HG03565 (cell line): ENCODE results near the gene DENND2C.

ENCODE experiments used
- ATAC-seq: cut with Tn5 transposase; IDR thresholded peaks from one replicate; pipeline ENCODE4 v1.9.1; 2021; ENCODE audit warnings: mild to moderate bottlenecking, moderate library complexity; ENCODE audit not compliant: unreplicated experiment

Gene DENND2C, protein sequence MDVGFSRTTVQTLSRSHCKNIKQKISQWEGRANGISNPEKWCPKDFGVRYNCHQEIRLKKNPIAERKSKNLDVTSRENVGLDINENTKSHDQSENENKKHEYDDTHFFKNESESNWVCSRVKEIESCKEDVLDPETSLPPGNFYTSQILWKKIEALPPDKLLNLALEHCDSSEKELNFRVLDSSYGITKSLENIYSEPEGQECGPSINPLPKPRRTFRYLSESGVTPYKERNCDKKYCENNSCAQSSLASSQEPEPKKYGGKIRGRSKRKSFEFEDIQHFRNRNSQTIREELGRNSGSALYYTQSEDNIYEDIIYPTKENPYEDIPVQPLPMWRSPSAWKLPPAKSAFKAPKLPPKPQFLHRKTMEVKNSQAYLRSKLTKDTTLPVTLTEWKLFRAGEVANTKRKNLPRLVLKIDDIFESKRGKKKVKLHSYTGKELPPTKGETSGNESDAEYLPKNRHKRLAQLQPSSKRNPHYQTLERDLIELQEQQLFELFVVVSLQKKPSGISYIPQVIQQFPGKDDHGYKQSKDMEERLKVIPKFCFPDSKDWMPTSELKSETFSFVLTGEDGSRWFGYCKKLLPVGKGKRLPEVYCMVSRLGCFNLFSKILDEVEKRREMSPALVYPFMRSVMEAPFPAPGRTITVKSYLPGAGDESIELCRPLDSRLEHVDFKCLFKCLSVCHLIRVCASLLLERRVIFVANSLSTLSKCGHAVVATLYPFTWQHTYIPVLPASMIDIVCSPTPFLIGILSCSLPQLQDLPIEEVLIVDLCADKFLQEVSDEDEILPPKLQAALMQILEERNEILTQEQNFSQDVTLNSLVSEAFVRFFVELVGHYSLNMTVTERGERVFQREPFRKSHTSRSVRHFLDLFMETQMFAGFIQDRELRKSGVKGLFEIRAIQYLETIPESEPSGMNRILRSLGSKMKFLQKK

DNA sequence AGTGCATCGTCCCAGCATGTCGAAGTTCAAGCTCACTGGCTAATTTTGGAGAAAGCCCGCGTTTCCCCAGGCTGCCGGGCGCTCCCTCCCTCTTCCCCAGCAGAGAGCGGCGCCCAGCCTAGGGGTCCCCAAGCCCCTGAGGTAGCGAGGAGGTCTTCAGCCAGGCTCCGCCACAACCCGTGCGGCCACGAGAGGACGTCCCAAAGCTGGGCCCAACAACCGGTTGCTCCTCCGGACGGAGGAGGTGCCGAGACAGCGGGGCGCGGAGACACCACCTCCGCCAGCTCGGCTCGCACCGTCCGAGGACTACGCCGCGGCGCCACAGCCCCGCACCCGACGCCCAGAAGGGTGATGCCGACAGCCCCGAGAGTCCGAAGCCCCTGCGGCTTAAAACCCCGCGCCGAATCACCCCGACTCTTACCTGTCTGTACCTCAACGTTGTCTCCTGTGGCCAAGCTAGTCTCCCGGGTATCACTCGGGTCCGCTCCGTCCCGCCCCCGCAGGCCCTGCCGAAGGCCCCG lies at the start of gene DENND2C:
Gene DENND2C (minus strand): TSS at position 488 of the 521 bp plus-strand sequence. CDS start 44,065 bp downstream, outside the sequence.
- peak; percentile 30 for ATAC-seq

DNA sequence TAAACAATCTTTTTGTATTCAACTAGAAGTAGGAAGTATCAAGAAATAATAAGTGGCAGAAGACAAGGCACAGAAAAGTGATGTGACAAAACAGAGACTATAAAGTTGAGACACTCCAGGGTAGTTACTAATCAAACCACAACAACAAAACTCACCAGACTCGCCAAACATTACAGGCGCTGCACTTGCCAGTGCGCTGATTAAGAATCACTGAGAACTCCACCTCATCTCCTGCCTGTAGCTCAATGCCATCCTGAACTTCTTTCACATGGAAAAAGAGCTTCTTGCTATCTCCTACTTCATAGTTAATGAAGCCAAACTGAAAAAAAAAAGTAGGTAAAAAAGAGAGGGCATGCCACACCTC lies 49.6 kb upstream of the DENND2C start:
- no peak for ATAC-seq

DNA sequence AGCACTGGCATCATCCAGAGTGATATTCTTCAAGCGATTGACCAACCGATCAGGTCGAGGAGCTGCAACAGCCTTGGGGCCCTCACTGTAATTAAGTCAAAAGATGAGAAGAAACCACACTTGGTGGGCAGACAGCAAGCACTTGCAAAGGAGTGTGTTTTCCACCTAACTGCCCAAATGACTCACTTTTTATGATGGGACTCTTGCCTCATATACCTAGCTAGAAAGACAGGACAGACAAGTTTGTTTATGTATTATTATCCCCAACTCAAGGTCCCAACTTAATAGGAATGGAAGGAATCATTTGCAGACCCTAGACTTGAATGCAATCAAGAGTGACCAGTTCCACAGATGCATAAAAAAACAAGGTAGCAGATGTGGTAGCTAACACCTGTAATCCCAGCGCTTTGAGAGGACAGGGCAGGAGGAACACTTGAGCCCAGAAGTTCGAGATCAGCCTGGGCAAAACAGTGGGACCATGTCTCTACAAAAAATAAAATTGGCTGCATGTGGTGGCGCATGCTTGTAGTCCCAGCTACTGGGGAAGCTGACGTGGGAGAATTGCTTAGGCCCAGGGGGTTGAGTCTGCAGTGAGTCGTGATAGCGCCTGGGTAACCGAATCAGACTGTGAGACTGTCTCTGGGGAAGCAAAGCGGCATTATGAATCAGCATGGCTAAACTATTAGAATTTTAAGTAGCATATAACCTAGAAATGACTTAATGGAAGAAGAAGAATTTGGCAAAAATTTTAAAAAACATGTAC lies 49.0 kb upstream of the DENND2C start:
- ATAC-seq: no peak

DNA sequence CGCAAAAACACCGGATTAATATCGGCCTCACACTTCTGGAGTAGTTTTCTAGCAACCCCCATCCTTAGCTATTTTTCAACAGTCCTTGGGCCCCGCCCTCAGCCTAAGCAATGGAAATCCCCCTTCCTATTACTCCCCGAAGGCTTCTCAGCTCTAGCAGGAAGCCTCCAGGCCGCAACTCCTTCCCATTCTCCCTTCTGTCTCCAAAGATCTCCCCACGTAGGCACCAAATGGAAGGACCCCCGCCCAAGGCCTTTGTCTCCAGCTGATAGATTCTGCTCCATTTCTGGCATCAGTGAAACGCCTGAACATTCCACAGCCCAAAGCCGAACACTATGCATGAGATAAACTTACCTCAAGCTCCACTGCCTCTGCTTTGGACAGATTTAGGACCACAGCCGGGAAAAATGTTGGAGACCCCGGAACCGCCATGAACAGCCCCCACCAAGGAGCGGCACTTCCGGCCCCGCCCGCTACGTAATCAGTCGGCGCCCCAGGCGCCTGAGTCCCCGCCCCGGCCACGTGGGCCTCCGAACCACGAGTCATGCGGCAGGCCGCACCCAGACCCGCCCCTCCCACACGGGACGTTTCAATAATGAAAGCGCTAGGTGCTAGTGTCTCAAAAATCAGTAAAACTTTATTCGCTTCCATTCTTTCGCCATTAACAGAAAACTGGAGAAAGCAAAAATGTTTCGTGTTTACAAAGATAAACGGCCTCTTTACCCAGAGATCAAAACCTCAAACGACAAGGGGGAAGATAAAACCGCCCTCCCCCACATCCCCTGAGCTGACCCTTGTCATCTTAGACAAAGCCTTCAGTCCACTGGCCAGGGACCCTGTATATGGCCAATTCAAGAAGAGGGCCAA lies 46.7 kb upstream of the DENND2C start, which contains the start of gene NRAS:
Gene NRAS (minus strand): TSS at position 468 of the 867 bp plus-strand sequence. CDS start 611 bp downstream, outside the sequence.
- ATAC-seq: peak; percentile 87

DNA sequence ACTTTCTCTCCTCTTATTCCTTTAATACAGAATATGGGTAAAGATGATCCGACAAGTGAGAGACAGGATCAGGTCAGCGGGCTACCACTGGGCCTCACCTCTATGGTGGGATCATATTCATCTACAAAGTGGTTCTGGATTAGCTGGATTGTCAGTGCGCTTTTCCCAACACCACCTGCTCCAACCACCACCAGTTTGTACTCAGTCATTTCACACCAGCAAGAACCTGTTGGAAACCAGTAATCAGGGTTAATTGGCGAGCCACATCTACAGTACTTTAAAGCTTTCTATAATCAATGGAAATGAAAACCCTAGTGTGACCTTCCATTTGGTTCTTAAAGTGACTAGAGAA lies 46.1 kb upstream of the DENND2C start:
- ATAC-seq: peak; percentile 1

DNA sequence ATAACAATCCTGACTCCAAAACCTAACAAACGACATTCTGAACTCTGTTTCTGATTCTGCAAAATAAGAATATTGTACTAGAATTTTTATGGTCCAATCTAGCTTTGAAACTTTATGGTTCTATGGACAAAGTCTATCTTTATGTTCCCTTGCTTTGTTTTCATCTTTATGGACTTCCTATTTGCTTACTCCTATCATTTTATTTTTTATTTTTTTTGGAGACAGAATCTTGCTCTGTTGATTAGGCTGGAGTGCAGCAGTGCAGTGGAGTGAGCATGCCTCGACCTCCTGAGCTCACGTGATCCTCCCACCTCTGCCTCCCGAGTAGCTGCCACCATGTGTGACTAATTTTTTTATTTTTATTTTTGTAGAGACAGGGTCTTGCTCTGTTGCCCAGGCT lies 43.1 kb upstream of the DENND2C start:
- ATAC-seq: no peak

DNA sequence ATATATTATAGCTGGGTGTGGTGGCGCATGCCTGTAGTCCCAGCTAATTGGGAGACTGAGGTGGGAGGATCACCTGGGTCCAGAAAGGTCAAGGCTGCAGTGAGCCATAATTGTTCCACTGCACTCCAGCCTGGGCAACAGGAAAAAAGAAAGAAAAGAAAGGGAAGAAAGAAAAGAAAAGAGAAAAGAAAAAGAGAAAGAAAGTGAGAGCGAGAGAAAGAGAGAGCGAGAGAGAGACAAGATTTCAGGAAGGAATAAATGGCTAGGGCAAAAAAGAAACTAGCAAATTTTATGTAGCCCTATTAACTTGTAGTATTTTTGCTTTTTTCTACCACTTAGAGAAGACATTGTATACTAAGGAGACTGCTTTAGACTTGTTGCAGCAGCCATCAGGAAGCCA lies 40.5 kb upstream of the DENND2C start:
- no peak for ATAC-seq

DNA sequence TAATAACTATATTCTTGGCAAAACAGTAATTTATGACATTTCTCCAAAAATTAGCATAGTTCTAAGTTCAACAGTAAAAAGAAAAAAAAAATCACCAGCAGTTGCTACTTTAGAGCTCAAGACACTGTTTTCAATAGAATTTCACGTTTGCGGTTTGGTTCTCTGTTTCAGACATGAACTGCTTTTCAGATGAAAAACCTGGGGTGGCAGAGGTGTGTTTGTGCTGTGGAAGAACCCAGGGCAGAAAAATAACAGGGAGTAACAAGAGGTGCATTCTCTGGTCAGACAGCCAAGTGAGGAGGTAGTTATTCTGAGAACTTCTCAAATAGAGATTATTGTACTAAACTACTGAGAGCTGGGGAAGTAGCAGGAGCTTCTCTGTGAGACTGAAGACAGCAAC lies 37.8 kb upstream of the DENND2C start:
- no peak for ATAC-seq

DNA sequence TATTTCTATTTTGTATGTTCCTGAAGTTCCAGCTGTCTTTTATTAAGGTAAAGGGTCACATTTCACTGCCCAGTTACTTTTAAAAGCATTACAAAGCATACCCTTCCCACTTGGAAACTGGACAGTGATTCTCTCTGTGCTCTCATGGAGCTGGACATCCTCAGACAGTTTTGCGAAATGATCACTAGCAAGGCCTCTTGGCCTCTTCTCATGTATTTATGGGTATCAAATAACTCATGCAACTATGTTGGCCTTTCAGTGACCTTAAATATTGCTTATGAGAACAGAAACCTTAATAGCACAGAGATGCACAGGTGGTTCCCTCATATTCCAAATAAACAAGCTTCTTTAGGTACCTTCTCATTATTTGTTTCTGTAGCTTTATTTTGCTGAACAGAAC lies 33.4 kb upstream of the DENND2C start:
- peak; percentile 42 for ATAC-seq

DNA sequence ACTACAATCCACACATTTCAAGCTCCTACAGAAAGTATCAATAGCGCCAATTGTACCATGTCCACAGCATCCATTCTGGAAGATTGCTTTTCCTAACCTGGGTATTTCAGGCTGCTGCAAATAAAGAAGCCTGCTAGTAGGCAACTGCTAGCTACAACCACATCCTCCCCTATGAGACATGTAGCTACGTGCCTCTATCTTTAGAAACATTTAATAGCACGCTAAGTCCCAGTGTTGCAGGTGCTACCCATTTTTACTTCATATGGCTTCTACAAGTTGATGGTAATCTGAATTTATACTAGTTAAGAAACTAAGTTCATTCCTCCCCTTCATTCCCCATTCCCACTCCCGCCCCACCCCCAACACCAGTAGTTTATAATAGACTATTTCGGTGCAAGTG lies 32.9 kb upstream of the DENND2C start:
- peak; percentile 36 for ATAC-seq

DNA sequence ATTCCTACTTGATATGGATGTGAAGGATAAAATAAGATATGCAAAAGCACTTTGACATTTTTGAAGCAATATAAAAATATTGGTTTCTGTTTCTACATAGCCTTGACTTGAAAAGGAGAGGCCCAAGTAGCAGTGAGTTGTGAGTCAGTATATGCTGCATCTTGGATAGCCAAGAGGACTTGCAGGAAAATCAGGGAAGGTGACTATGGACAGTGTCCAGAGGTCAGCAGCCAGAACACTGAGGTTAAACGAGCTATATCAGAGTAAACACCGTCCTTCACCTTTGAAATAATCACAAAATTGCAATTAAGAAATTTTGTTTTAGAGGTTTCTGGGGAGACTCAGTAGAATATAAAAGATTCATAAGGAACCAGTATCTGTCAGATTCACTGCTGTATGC lies 32.1 kb upstream of the DENND2C start:
- ATAC-seq: no peak

DNA sequence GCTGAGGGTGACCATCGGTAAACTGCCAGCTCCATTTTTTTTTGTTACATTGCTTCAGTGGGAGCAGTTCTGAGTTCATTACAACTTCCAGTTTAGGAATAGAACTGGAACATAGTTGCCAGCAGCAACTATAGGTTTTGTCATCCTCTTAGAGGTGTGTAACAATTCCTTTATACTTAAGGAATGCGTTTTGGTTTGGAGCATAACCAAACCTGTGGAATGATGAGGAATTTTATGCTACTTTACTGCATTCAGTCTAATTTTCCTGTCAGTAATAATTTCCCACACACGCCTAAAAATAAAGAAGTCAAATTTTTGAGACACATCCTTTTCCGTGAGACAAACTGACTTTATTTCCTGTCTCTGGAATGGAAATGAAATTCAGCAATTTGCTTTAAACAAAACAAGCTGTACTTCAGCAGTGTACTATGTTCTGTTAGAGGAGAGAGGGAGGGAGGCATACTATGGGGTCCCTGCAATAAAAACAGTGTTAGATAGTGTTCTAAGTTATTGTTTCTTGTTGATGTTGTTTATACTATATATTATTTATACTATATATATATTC lies 30.3 kb upstream of the DENND2C start:
- no peak for ATAC-seq

DNA sequence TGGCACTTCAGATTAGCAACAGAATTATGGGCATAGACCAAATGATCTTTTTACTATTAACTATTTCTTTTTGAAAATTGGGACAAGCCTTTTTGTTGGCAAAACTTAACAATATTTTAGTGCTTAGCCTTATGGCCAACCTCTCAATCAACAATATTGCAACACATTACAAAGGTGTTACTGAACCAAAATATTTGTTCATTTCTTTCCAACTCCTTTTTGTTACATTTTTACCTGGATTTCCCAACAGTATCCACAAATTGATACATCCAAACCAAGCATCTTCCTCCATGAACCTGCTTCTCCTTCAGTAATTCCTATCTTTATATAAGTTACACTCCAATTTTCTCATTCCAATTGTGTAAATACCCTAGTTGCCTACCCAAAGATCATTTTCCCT lies 27.0 kb upstream of the DENND2C start:
- no peak for ATAC-seq

DNA sequence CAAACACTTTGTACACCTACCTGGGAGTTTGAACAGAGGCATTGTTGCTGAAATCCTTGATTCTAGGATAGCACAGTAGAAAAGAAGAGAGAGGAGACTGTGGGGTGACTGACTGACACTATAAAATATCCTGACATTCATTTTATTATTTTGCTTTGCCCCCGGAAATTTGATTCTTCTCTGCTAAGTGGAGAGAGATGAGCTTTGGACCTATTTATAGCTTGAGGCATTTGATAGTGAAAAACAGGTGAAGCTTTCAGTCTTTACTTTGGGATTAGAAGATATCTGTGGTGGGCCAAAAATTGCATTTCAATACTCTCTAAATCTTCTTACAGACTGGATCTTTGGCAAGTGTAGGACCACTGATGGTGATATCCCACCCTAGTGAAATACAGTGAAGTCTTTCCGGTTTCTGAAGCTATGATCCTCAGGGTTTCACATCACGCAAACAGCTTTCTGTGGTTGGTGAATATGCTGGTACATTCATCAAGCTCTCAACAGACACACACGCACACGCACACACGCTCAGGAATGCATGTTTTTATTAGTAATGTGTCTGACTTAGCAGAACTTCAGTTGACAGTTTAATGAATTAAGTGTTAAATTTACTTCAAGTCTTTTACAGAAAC lies 25.7 kb upstream of the DENND2C start, which contains the start of gene AMPD1:
Gene AMPD1 (minus strand): TSS at position 117 of the 629 bp plus-strand sequence. CDS start 75 bp downstream, at position 42.
- ATAC-seq: no peak

DNA sequence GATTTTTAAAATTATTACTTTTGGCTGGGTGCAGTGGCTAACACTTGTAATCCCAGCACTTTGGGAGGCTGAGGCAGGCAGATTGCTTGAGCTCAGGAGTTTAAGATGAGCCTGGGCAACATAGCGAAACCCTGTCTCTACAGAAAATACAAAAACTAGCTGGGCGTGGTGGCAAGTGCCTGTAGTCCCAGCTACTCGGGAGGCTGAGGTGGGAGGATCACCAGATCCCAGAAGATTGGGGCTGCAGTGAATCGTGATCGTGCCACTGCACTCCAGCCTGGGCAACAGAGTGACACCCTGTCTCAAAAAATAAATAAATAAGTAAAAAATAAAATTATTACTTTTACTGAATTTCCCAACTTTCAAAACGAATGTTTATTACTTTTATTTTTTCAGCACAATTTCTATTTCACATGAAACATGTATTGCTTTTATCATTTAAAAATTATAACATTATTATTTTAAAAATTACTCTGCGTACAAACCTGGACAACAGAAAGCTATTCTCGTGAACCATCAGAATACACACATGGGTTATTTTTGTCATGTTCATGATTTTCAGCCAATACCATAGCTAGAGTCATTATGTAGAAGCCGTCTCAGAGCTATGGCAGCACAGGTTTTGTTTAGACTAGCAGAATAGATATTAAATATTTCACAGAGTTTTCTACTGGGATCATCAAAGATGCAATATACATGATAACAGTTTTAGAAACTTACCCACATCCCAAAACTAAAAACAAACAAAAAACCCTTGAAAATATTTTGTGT lies 24.9 kb upstream of the DENND2C start:
- no peak for ATAC-seq

DNA sequence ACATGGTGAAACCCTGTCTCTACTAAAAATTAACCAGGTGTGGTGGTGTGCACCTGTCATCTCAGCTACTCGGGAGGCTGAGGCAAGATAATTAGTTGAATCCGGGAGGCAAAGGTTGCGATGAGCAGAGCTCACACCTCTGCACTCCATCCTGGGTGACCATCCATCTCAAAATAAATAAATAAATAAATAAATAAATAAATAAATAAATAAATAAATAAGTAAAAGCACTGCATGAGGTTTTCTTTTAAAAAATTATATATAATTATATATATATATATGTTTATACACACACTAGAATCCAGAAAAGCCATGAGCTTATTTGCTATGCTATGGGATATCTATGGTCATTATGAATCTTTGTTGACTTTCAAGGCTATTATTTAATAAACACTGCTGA lies 23.1 kb upstream of the DENND2C start:
- ATAC-seq: no peak

DNA sequence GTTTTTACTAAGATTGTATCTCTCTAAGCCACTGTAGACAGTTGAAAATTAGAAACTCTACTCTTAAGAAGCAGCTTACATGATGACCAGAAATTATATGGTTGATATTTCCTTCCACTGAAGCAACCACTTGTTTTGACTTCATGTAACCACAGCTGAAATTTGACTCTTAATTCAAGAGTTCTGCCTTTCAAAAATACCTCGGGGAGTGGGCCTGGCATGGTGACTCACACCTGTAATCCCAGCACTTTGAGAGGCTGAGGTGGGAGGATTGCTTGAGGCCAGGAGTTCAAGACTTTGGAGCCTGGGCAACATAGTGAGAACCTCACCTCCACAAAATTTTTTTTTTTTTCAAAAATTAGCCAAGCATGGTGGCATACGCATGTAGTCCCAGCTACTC lies 21.2 kb upstream of the DENND2C start:
- no peak for ATAC-seq

DNA sequence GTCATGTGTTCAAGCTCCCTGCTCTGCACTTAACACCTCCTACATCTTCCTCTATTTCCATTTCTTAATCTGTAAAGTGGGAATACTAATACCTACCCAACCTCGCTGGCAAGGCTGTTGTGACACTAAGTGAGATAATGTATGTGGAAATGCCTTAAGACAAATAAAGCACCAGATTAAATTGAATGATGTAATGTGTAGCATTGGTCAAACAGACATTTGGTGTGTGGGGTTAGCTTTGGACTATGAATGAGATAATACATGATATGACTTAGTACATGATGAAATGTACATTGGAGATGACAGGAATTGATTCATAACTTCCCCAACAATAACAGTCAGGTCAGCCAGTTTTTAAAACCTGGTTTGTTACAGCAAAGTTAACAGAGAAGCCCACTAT lies 20.3 kb upstream of the DENND2C start:
- no peak for ATAC-seq
